HepG2 (cell line): ENCODE measurements around the gene ERBB4. TPM values are rescaled to one million over a fixed set of nuclear protein-coding genes. Genes with fewer than 3 reads are reported as not detected.

Experiments used
- ATAC-seq: fragments of 200-7000 bp; cut with Tn5 transposase; 3 replicates; pipeline ENCODE4 v1.9.1; 2020; ENCODE audit warnings: mild to moderate bottlenecking, moderate library complexity
- BruUV-seq: library from RNA; stranded (reverse); fragments of 400-500 nt; replicated peaks from 2 replicates; lab custom pipeline; 2021; lab: Mats Ljungman, UMichigan
- CTCF ChIA-PET: fragments of 300-600 bp; formaldehyde crosslinking; extraction: SDS; loops from one replicate; lab custom pipeline; 2021; ENCODE audit warnings: low total read pairs, inconsistent platforms, low intra/inter-chr PET ratio; lab: Yijun Ruan, JAX
- POLR2A ChIA-PET: fragments of 350-600 bp; sonication (Branson Sonifier 250); formaldehyde crosslinking; loops from one replicate; lab custom pipeline; 2020; ENCODE audit warnings: antibody characterized with exemption, inconsistent platforms; lab: Yijun Ruan, JAX
- DNase-seq: peaks from one replicate; pipeline ENCODE4 v3.0.0-alpha.2; 2015; ENCODE audit warnings: low spot score
- FAIRE-seq: peaks from 3 replicates; lab custom pipeline; 2011; peaks lifted over from hg19 to GRCh38; lab: Jason Lieb, UNC
- H2AFZ ChIP-seq: one replicate; pipeline ENCODE4 v1.6.1; 2011; ENCODE audit warnings: low read length, inconsistent platforms
- H3K27ac ChIP-seq: fragments of 300-600 bp; 3 replicates; pipeline ENCODE4 v1.8.0; 2011; ENCODE audit warnings: mixed run types, mild to moderate bottlenecking, mixed read lengths, low read length, inconsistent platforms; ENCODE audit not compliant: insufficient read depth; ENCODE audit errors: extremely low read length
- H3K27me3 ChIP-seq, 2 experiments: fragments of 200-600 bp in 1 of 2; 2 replicates in 1 of 2; 3 replicates in 1 of 2; pipeline versions ENCODE4 v1.6.0 to v1.8.0; 2011; ENCODE audit warnings: low read length in 2 of 2, mild to moderate bottlenecking in 2 of 2, moderate library complexity in 2 of 2, inconsistent platforms in 1 of 2; ENCODE audit not compliant: insufficient read depth in 2 of 2, control insufficient read depth in 1 of 2
- H3K36me3 ChIP-seq, 2 experiments: fragments of 200-600 bp in 1 of 2; replicated peaks in 1 of 2; 2 replicates in 1 of 2; 3 replicates in 1 of 2; pipeline versions ENCODE4 v1.5.1 to v1.8.0; 2011; ENCODE audit warnings: low read length in 2 of 2, inconsistent platforms in 1 of 2; ENCODE audit not compliant: insufficient read depth in 2 of 2, control insufficient read depth in 1 of 2
- H3K4me1 ChIP-seq: 2 replicates; pipeline ENCODE4 v1.5.1; 2012; ENCODE audit warnings: low read length, inconsistent platforms; ENCODE audit not compliant: insufficient read depth
- H3K4me2 ChIP-seq: 2 replicates; pipeline ENCODE4 v1.6.0; 2011; ENCODE audit warnings: low read depth, low read length, inconsistent platforms
- H3K4me3 ChIP-seq, 3 experiments: fragments of 200-600 bp in 1 of 3; sonication (generic), shearing (Covaris generic) in 1 of 3; replicated peaks in 1 of 3; 2 replicates each; pipeline ENCODE4 v1.5.1; 2011 to 2016; ENCODE audit warnings: low read length in 3 of 3, inconsistent platforms in 2 of 3, low read depth in 2 of 3, mild to moderate bottlenecking in 2 of 3, control low read depth in 1 of 3, mixed read lengths in 1 of 3; ENCODE audit not compliant: insufficient read depth in 1 of 3
- H3K79me2 ChIP-seq: one replicate; pipeline ENCODE4 v1.6.1; 2011; ENCODE audit warnings: low read length, inconsistent platforms; ENCODE audit not compliant: insufficient read depth
- H3K9ac ChIP-seq: 2 replicates; pipeline ENCODE4 v1.6.0; 2011; ENCODE audit warnings: mild to moderate bottlenecking, low read depth, low read length, inconsistent platforms; ENCODE audit not compliant: insufficient read depth
- H3K9me3 ChIP-seq: 2 replicates; pipeline ENCODE4 v1.5.1; 2012; ENCODE audit warnings: mild to moderate bottlenecking, low read length
- H4K20me1 ChIP-seq: 2 replicates; pipeline ENCODE4 v1.6.0; 2011; ENCODE audit warnings: inconsistent platforms, mild to moderate bottlenecking, low read length, moderate library complexity; ENCODE audit not compliant: insufficient read depth
- BORCS8-MEF2B ChIP-seq: sonication (generic); formaldehyde crosslinking; IDR thresholded peaks from 2 replicates; pipeline ENCODE4 v1.8.0; 2022; ENCODE audit warnings: mild to moderate bottlenecking, missing genetic modification reagents
- FOXP1 ChIP-seq, 2 experiments: fragments of 450-650 bp in 1 of 2; IDR thresholded peaks; 2 replicates each; pipeline ENCODE4 v1.6.1; 2017 to 2018; ENCODE audit warnings: antibody characterized with exemption in 1 of 2
- HMG20B ChIP-seq: conservative IDR thresholded peaks from 2 replicates; pipeline ENCODE4 v1.6.1; 2016; ENCODE audit warnings: missing genetic modification reagents, missing compliant biosample characterization
- MAFG ChIP-seq: sonication (generic); formaldehyde crosslinking; IDR thresholded peaks from 2 replicates; pipeline ENCODE4 v1.5.1; 2020; ENCODE audit warnings: mild to moderate bottlenecking, missing genetic modification reagents
- PAF1 ChIP-seq: IDR thresholded peaks from 2 replicates; pipeline ENCODE4 v1.6.1; 2016; ENCODE audit warnings: missing genetic modification reagents, missing compliant biosample characterization
- RFX5 ChIP-seq: IDR thresholded peaks from 2 replicates; pipeline ENCODE4 v1.6.1; 2011; ENCODE audit warnings: low read depth, low read length, improper control_type of control experiment
- RORA ChIP-seq: sonication (generic); formaldehyde crosslinking; IDR thresholded peaks from 2 replicates; pipeline ENCODE4 v1.5.0; 2020; ENCODE audit warnings: mild to moderate bottlenecking, missing genetic modification reagents, moderate library complexity
- TOE1 ChIP-seq: sonication (generic); formaldehyde crosslinking; IDR thresholded peaks from 2 replicates; pipeline ENCODE4 v1.4.0; 2020; ENCODE audit warnings: mild to moderate bottlenecking, missing genetic modification reagents
- ZFP1 ChIP-seq: IDR thresholded peaks from 2 replicates; pipeline ENCODE4 v1.6.1; 2016
- ZIK1 ChIP-seq: sonication (generic); formaldehyde crosslinking; IDR thresholded peaks from 2 replicates; pipeline ENCODE4 v1.5.0; 2020; ENCODE audit warnings: mild to moderate bottlenecking, low read depth, missing genetic modification reagents, borderline replicate concordance
- ZNF138 ChIP-seq: sonication (generic); formaldehyde crosslinking; IDR thresholded peaks from 2 replicates; pipeline ENCODE4 v1.5.0; 2020; ENCODE audit warnings: mild to moderate bottlenecking, low read depth, missing genetic modification reagents
- ZNF20 ChIP-seq: sonication (generic); formaldehyde crosslinking; IDR thresholded peaks from 2 replicates; pipeline ENCODE4 v1.4.0; 2020; ENCODE audit warnings: mild to moderate bottlenecking, moderate library complexity, missing genetic modification reagents
- ZNF343 ChIP-seq: sonication (generic); formaldehyde crosslinking; IDR thresholded peaks from 2 replicates; pipeline ENCODE4 v1.4.0; 2020; ENCODE audit warnings: mild to moderate bottlenecking, missing genetic modification reagents
- ZNF460 ChIP-seq: sonication (generic); formaldehyde crosslinking; IDR thresholded peaks from 2 replicates; pipeline ENCODE4 v1.5.1; 2020; ENCODE audit warnings: missing genetic modification reagents, mild to moderate bottlenecking, borderline replicate concordance
- ZNF484 ChIP-seq: sonication (generic); formaldehyde crosslinking; IDR thresholded peaks from 2 replicates; pipeline ENCODE4 v1.5.1; 2020; ENCODE audit warnings: mild to moderate bottlenecking, low read depth, missing genetic modification reagents, borderline replicate concordance
- ZNF558 ChIP-seq: sonication (generic); formaldehyde crosslinking; IDR thresholded peaks from 2 replicates; pipeline ENCODE4 v1.9.0; 2022; ENCODE audit warnings: mild to moderate bottlenecking, missing genetic modification reagents, borderline replicate concordance
- ZSCAN29 ChIP-seq: sonication (generic); formaldehyde crosslinking; conservative IDR thresholded peaks from 2 replicates; pipeline ENCODE4 v1.4.0; 2020; ENCODE audit warnings: mild to moderate bottlenecking, missing genetic modification reagents
- WGBS: methylation state at CpG from one replicate; pipeline ENCODE4 v1.1.6; 2017; ENCODE audit warnings: low lambda C conversion rate; 5-methylcytosine and 5-hydroxymethylcytosine counted together
- in situ Hi-C: cut with HindIII; loops from 2 replicates; pipeline ENCODE4 v1.10.0; 2017; ENCODE audit warnings: low pct_unique_long_range_greater_than_20kb; ENCODE audit not compliant: extremely low pct_ligation_motif_present
- intact Hi-C: fragments of 100-400 bp; cut with micrococcal nuclease; formaldehyde crosslinking; loops from one replicate; pipeline ENCODE4 v1.10.0; 2022; ENCODE audit not compliant: unreplicated experiment
- polyA plus RNA-seq, 8 experiments: library from polyadenylated mRNA; depleted of rRNA in 3 of 8; stranded (reverse) in 7 of 8; unstranded in 1 of 8; fragments of >200 nt; fragmentation: Illumina TruSeq in 4 of 8; extraction: Trizol in 4 of 8; gene quantifications; 2 replicates each; pipeline versions ENCODE4 v1.2.1 to v1.2.3, GENCODE V29; 2011 to 2016; ENCODE audit warnings: low read depth in 4 of 8, missing spikeins in 1 of 8, mixed read lengths in 1 of 8; ENCODE audit not compliant: insufficient read depth in 1 of 8
- total RNA-seq, 5 experiments: library from RNA; depleted of rRNA; stranded (reverse); fragments of >200 nt; fragmentation: Illumina TruSeq; extraction: Trizol; gene quantifications; 2 replicates each; pipeline ENCODE4 v1.2.3, GENCODE V29; 2016; ENCODE audit warnings: low read depth in 1 of 5
- TF ChIP-seq, protein P1 (sequence below): IDR thresholded peaks from 2 replicates; pipeline ENCODE4 v1.6.1; 2018; ENCODE audit warnings: missing genetic modification reagents, mild to moderate bottlenecking, missing compliant biosample characterization
- TF ChIP-seq, protein P2 (sequence below): sonication (generic); formaldehyde crosslinking; IDR thresholded peaks from 2 replicates; pipeline ENCODE4 v1.4.0; 2020; ENCODE audit warnings: missing genetic modification reagents; ENCODE audit errors: not compliant biosample characterization
- TF ChIP-seq, protein P3 (sequence below): sonication (generic); formaldehyde crosslinking; IDR thresholded peaks from 2 replicates; pipeline ENCODE4 v1.8.1; 2023; ENCODE audit warnings: mild to moderate bottlenecking, inconsistent platforms, moderate library complexity, missing genetic modification reagents, borderline replicate concordance

ERBB4 gene
- total and polyA plus RNA-seq, 2 of the 13 experiments (the other 11 are each of a cell fraction or from before 2014, with no cell fraction given): not detected

DNA sequence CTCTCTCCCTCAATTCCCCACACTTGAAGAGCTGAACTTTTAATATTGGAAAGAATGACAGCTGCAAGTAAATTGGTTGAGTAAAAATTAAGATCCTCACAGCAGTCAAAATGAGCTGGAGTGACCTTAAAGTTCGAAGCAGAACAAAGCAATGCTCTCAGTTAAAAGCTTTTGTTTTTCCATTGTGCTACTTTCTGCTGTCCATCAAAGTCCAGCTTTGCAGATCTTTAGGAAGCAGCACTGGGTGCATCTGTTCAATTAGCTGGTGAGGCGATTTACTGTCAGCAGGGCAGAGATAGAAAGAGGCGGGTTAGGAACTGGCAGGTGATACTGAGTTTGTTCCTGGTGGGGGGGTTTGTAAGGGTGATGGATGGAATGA is 1147.4 kb downstream of the ERBB4 start:
- whole genome bisulfite sequencing: 13% methylated on average over 3 of the region's 3 CpGs
- no peak overlapping the region for H3K4me3 ChIP-seq
- H3K79me2 ChIP-seq: no peaks in the 10 kb centered on the region
- H3K4me1 ChIP-seq: no peaks in the 10 kb centered on the region
- no peaks in the 10 kb centered on the region; a peak in 1 of 5 replicates for H3K27me3 ChIP-seq
- H3K9ac ChIP-seq: no peak overlapping the region
- in situ Hi-C loops: no loop called here
- intact Hi-C loops: no loop called here
- CTCF ChIA-PET: no interaction called here
- H3K4me2 ChIP-seq: no peak overlapping the region
- TF ChIP-seq ZNF460: no peak
- no peak for TF ChIP-seq ZNF484 (CRISPR knock-in tag)
- no peak for TF ChIP-seq PAF1
- TF ChIP-seq HMG20B (CRISPR knock-in tag): no peak
- TF ChIP-seq TOE1 (CRISPR knock-in tag): no peak
- no peak for TF ChIP-seq ZNF138 (CRISPR knock-in tag)
- no peak for TF ChIP-seq RFX5
- no peak for TF ChIP-seq BORCS8-MEF2B (CRISPR knock-in tag)
- TF ChIP-seq RORA (CRISPR knock-in tag): no peak
- no peak for TF ChIP-seq ZNF558 (CRISPR knock-in tag)
- TF ChIP-seq FOXP1 (IDR thresholded peaks at IDR 0.05): no peak
- TF ChIP-seq FOXP1 (CRISPR knock-in tag; IDR thresholded peaks at IDR 0.05): no peak
- no peak for TF ChIP-seq MAFG
- TF ChIP-seq, protein P1, sequence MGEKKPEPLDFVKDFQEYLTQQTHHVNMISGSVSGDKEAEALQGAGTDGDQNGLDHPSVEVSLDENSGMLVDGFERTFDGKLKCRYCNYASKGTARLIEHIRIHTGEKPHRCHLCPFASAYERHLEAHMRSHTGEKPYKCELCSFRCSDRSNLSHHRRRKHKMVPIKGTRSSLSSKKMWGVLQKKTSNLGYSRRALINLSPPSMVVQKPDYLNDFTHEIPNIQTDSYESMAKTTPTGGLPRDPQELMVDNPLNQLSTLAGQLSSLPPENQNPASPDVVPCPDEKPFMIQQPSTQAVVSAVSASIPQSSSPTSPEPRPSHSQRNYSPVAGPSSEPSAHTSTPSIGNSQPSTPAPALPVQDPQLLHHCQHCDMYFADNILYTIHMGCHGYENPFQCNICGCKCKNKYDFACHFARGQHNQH (CRISPR knock-in tag): no peak
- TF ChIP-seq ZIK1 (CRISPR knock-in tag): no peak
- no peak for TF ChIP-seq ZFP1 (CRISPR knock-in tag)
- TF ChIP-seq, protein P2, sequence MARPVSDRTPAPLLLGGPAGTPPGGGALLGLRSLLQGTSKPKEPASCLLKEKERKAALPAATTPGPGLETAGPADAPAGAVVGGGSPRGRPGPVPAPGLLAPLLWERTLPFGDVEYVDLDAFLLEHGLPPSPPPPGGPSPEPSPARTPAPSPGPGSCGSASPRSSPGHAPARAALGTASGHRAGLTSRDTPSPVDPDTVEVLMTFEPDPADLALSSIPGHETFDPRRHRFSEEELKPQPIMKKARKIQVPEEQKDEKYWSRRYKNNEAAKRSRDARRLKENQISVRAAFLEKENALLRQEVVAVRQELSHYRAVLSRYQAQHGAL (CRISPR knock-in tag): no peak
- TF ChIP-seq, protein P3, sequence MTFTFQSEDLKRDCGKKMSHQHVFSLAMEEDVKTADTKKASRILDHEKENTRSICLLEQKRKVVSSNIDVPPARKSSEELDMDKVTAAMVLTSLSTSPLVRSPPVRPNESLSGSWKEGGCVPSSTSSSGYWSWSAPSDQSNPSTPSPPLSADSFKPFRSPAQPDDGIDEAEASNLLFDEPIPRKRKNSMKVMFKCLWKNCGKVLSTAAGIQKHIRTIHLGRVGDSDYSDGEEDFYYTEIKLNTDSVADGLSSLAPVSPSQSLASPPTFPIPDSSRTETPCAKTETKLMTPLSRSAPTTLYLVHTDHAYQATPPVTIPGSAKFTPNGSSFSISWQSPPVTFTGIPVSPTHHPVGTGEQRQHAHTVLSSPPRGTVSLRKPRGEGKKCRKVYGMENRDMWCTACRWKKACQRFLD (CRISPR knock-in tag): no peak
- no peak for TF ChIP-seq ZNF343 (CRISPR knock-in tag)
- TF ChIP-seq ZSCAN29 (CRISPR knock-in tag): no peak
- no peak for TF ChIP-seq ZNF20 (CRISPR knock-in tag)
- TF ChIP-seq, all 625 proteins: peak for 0
- H3K9me3 ChIP-seq: no peaks in the 10 kb centered on the region
- DNase-seq (no peak), ATAC-seq (no peak), FAIRE-seq (no peak)
- BruUV-seq: no TSS peak
- no peaks in the 10 kb centered on the region for H3K36me3 ChIP-seq
- POLR2A ChIA-PET: no interaction called here
- no peak overlapping the region for H2AFZ ChIP-seq
- H4K20me1 ChIP-seq: no peaks in the 10 kb centered on the region
- no peak overlapping the region for H3K27ac ChIP-seq
